Astrocyte (in vitro differentiated cells and primary cell): ENCODE results near the gene CDK3. TPM values are rescaled to one million over a fixed set of nuclear protein-coding genes. Genes with fewer than 3 reads are reported as not detected.

Source experiments
- DNase-seq: peaks from one replicate; pipeline ENCODE4 v3.0.0-alpha.2; 2010; ENCODE audit warnings: low read depth
- FAIRE-seq: peaks from 2 replicates; lab custom pipeline; 2011; peaks lifted over from hg19 to GRCh38; lab: Jason Lieb, UNC
- H2AFZ ChIP-seq: 2 replicates; pipeline ENCODE4 v1.6.0; 2012; ENCODE audit warnings: low read depth, low read length, inconsistent platforms
- H3K27ac ChIP-seq: 2 replicates; pipeline ENCODE4 v1.5.1; 2011; ENCODE audit warnings: low read depth, low read length, inconsistent platforms
- H3K27me3 ChIP-seq: 2 replicates; pipeline ENCODE4 v1.6.0; 2011; ENCODE audit warnings: low read length, inconsistent platforms; ENCODE audit not compliant: insufficient read depth
- H3K36me3 ChIP-seq: 2 replicates; pipeline ENCODE4 v1.5.1; 2011; ENCODE audit warnings: low read length, inconsistent platforms; ENCODE audit not compliant: insufficient read depth
- H3K4me1 ChIP-seq: 2 replicates; pipeline ENCODE4 v1.5.1; 2011; ENCODE audit warnings: low read length, inconsistent platforms; ENCODE audit not compliant: insufficient read depth
- H3K4me2 ChIP-seq: 2 replicates; pipeline ENCODE4 v1.6.0; 2012; ENCODE audit warnings: low read length, inconsistent platforms
- H3K4me3 ChIP-seq: 2 replicates; pipeline ENCODE4 v1.5.1; 2011; ENCODE audit warnings: low read depth, mild to moderate bottlenecking, low read length, inconsistent platforms; ENCODE audit not compliant: insufficient read depth
- H3K79me2 ChIP-seq: 2 replicates; pipeline ENCODE4 v1.6.0; 2012; ENCODE audit warnings: mild to moderate bottlenecking, low read length, inconsistent platforms; ENCODE audit not compliant: insufficient read depth
- H3K9ac ChIP-seq: 2 replicates; pipeline ENCODE4 v1.6.0; 2012; ENCODE audit warnings: mild to moderate bottlenecking, low read length, inconsistent platforms
- H3K9me3 ChIP-seq: 2 replicates; pipeline ENCODE4 v1.5.1; 2012; ENCODE audit warnings: low read depth, mild to moderate bottlenecking, low read length, inconsistent platforms; ENCODE audit not compliant: insufficient read depth
- H4K20me1 ChIP-seq: 2 replicates; pipeline ENCODE4 v1.6.0; 2012; ENCODE audit warnings: low read length, inconsistent platforms; ENCODE audit not compliant: insufficient read depth
- H3K27ac Mint-ChIP-seq: one replicate; pipeline ENCODE4 v1.8.0; 2021; ENCODE audit warnings: mild to moderate bottlenecking, mixed read lengths; ENCODE audit not compliant: unreplicated experiment
- H3K27me3 Mint-ChIP-seq: one replicate; pipeline ENCODE4 v1.8.0; 2021; ENCODE audit warnings: low read depth, mixed read lengths; ENCODE audit not compliant: unreplicated experiment
- H3K36me3 Mint-ChIP-seq: one replicate; pipeline ENCODE4 v1.8.0; 2021; ENCODE audit warnings: low read depth, mixed read lengths; ENCODE audit not compliant: unreplicated experiment
- H3K4me1 Mint-ChIP-seq: one replicate; pipeline ENCODE4 v1.8.0; 2021; ENCODE audit warnings: low read depth, mixed read lengths; ENCODE audit not compliant: unreplicated experiment
- H3K4me3 Mint-ChIP-seq: one replicate; pipeline ENCODE4 v1.8.0; 2021; ENCODE audit warnings: mild to moderate bottlenecking, moderate library complexity, mixed read lengths; ENCODE audit not compliant: unreplicated experiment
- H3K9me3 Mint-ChIP-seq: one replicate; pipeline ENCODE4 v1.8.0; 2021; ENCODE audit warnings: mild to moderate bottlenecking, mixed read lengths; ENCODE audit not compliant: unreplicated experiment
- CTCF ChIP-seq: IDR thresholded peaks from 2 replicates; pipeline ENCODE4 v1.5.1; 2011; ENCODE audit warnings: low read depth, mild to moderate bottlenecking, inconsistent platforms, low read length, moderate library complexity; ENCODE audit not compliant: insufficient read depth
- EZH2 ChIP-seq: IDR thresholded peaks from 2 replicates; pipeline ENCODE4 v1.6.1; 2012; ENCODE audit warnings: mild to moderate bottlenecking, low read length, inconsistent platforms; ENCODE audit not compliant: insufficient read depth
- total RNA-seq: library from RNA; stranded (reverse); gene quantifications from 2 replicates; pipeline ENCODE4 v1.2.1, GENCODE V29; 2021

Gene CDK3
- total RNA-seq, 1 donor from 2014 or later: 5.0 TPM

GRCh38 chr17:75998327-75998795 is 2.3 kb upstream of the CDK3 start:
- H3K27me3 Mint-ChIP-seq: no peaks in the 10 kb centered on the region
- H3K36me3 Mint-ChIP-seq: peaks cover 9% of the 10 kb centered on the region
- DNase-seq (no peak), FAIRE-seq (no peak)
- Histone ChIP-seq H3K4me2 (no peak overlapping the region), H3K9me3 (no peaks in the 10 kb centered on the region), H3K27ac (no peak overlapping the region), H3K4me1 (peaks cover 12% of the 10 kb centered on the region), H3K27me3 (no peaks in the 10 kb centered on the region), H3K4me3 (no peak overlapping the region), H3K36me3 (no peaks in the 10 kb centered on the region), H3K9ac (no peak overlapping the region), H3K79me2 (no peaks in the 10 kb centered on the region), H4K20me1 (no peaks in the 10 kb centered on the region), H2AFZ (no peak overlapping the region)
- H3K27ac Mint-ChIP-seq: no peak overlapping the region
- H3K9me3 Mint-ChIP-seq: no peaks in the 10 kb centered on the region
- TF ChIP-seq EZH2 (no peak), CTCF (no peak)
- peaks cover 10% of the 10 kb centered on the region for H3K4me1 Mint-ChIP-seq
- H3K4me3 Mint-ChIP-seq: no peak overlapping the region

- Histone ChIP-seq H3K4me2 (no peak overlapping the region), H3K36me3 (no peaks in the 10 kb centered on the region), H3K9me3 (no peaks in the 10 kb centered on the region), H2AFZ (no peak overlapping the region), H3K4me1 (peaks cover 12% of the 10 kb centered on the region), H3K9ac (no peak overlapping the region), H3K27ac (no peak overlapping the region), H3K27me3 (no peaks in the 10 kb centered on the region), H3K79me2 (no peaks in the 10 kb centered on the region), H3K4me3 (no peak overlapping the region), H4K20me1 (no peaks in the 10 kb centered on the region)
- no peak overlapping the region for H3K4me3 Mint-ChIP-seq
- no peak for FAIRE-seq
- no peak overlapping the region for H3K27ac Mint-ChIP-seq
- no peak for TF ChIP-seq EZH2
- peak; percentile 44 for TF ChIP-seq CTCF
- DNase-seq: no peak
- H3K27me3 Mint-ChIP-seq: no peaks in the 10 kb centered on the region
- H3K4me1 Mint-ChIP-seq: peaks cover 13% of the 10 kb centered on the region
- H3K36me3 Mint-ChIP-seq: peaks cover 8% of the 10 kb centered on the region
- no peaks in the 10 kb centered on the region for H3K9me3 Mint-ChIP-seq
Measured at GRCh38 chr17:76000016-76000754, 470 bp upstream of the CDK3 start.

- Mint-ChIP-seq H3K36me3 (peaks cover 8% of the 10 kb centered on the region), H3K27ac (no peak overlapping the region), H3K4me3 (no peak overlapping the region), H3K9me3 (peaks cover 3% of the 10 kb centered on the region), H3K4me1 (peaks cover 14% of the 10 kb centered on the region), H3K27me3 (no peaks in the 10 kb centered on the region)
- H2AFZ ChIP-seq: no peak overlapping the region
- H3K9ac ChIP-seq: no peak overlapping the region
- no peak for TF ChIP-seq CTCF
- DNase-seq: no peak
- no peaks in the 10 kb centered on the region for H4K20me1 ChIP-seq
- H3K27ac ChIP-seq: no peak overlapping the region
- H3K4me1 ChIP-seq: peaks cover 4% of the 10 kb centered on the region
- no peak overlapping the region for H3K4me3 ChIP-seq
- H3K27me3 ChIP-seq: no peaks in the 10 kb centered on the region
- FAIRE-seq: no peak
- no peaks in the 10 kb centered on the region for H3K36me3 ChIP-seq
- no peak overlapping the region for H3K4me2 ChIP-seq
- H3K9me3 ChIP-seq: no peaks in the 10 kb centered on the region
- H3K79me2 ChIP-seq: no peaks in the 10 kb centered on the region
Measured at GRCh38 chr17:76002100-76002499, 1.4 kb downstream of the CDK3 start.
